IPS-18a (cell line): ENCODE measurements around the gene TEPSIN.

Experiments used
- H3K27ac ChIP-seq: one replicate; pipeline ENCODE4 v1.5.1; 2013; ENCODE audit warnings: low read length
- H3K27me3 ChIP-seq: one replicate; pipeline ENCODE4 v1.6.1; 2013; ENCODE audit warnings: mild to moderate bottlenecking, low read length; ENCODE audit not compliant: control insufficient read depth, insufficient read depth
- H3K36me3 ChIP-seq: one replicate; pipeline ENCODE4 v1.6.1; 2013; ENCODE audit warnings: low read depth, low read length; ENCODE audit not compliant: control insufficient read depth
- H3K4me1 ChIP-seq: one replicate; pipeline ENCODE4 v1.6.1; 2013; ENCODE audit warnings: low read depth, low read length; ENCODE audit not compliant: control insufficient read depth
- H3K4me3 ChIP-seq: one replicate; pipeline ENCODE4 v1.5.1; 2013; ENCODE audit warnings: low read length
- H3K9ac ChIP-seq: one replicate; pipeline ENCODE4 v1.6.1; 2013; ENCODE audit warnings: mild to moderate bottlenecking, low read length, moderate library complexity
- H3K9me3 ChIP-seq: one replicate; pipeline ENCODE4 v1.6.1; 2013; ENCODE audit warnings: low read depth, low read length; ENCODE audit not compliant: control insufficient read depth

TEPSIN gene

GRCh38 chr17:81278831-81279230, 40.0 kb upstream of the TEPSIN start:
- Histone ChIP-seq H3K27ac (no peak overlapping the region), H3K27me3 (no peaks in the 10 kb centered on the region), H3K9ac (no peak overlapping the region), H3K9me3 (no peaks in the 10 kb centered on the region), H3K36me3 (no peaks in the 10 kb centered on the region), H3K4me3 (no peak overlapping the region), H3K4me1 (no peaks in the 10 kb centered on the region)

- no peaks in the 10 kb centered on the region for H3K36me3 ChIP-seq
These were observed 39.3 kb upstream of the TEPSIN start for GRCh38 chr17:81277946-81278693.

GRCh38 chr17:81277421-81277820, 38.6 kb upstream of the TEPSIN start:
- H3K27me3 ChIP-seq: no peaks in the 10 kb centered on the region
- no peak overlapping the region for H3K9ac ChIP-seq
- H3K9me3 ChIP-seq: no peaks in the 10 kb centered on the region
- H3K36me3 ChIP-seq: no peaks in the 10 kb centered on the region
- no peak overlapping the region for H3K4me3 ChIP-seq
- no peaks in the 10 kb centered on the region for H3K4me1 ChIP-seq
- no peak overlapping the region for H3K27ac ChIP-seq

More at GRCh38 chr17:81277946-81278693, 39.3 kb upstream of the TEPSIN start:
- H3K4me1 ChIP-seq: no peaks in the 10 kb centered on the region
- no peak overlapping the region for H3K4me3 ChIP-seq
- no peaks in the 10 kb centered on the region for H3K9me3 ChIP-seq
- H3K27me3 ChIP-seq: no peaks in the 10 kb centered on the region
- no peak overlapping the region for H3K27ac ChIP-seq
- H3K9ac ChIP-seq: no peak overlapping the region

- H3K9me3 ChIP-seq: no peaks in the 10 kb centered on the region
- H3K36me3 ChIP-seq: no peaks in the 10 kb centered on the region
- H3K4me1 ChIP-seq: no peaks in the 10 kb centered on the region
- H3K27me3 ChIP-seq: no peaks in the 10 kb centered on the region
- H3K9ac ChIP-seq: no peak overlapping the region
- no peak overlapping the region for H3K27ac ChIP-seq
- H3K4me3 ChIP-seq: no peak overlapping the region
These were observed 37.9 kb upstream of the TEPSIN start for GRCh38 chr17:81276781-81277180.

GRCh38 chr17:81274471-81274855, 35.6 kb upstream of the TEPSIN start:
- H3K27ac ChIP-seq: no peak overlapping the region

GRCh38 chr17:81273698-81274470, 35.0 kb upstream of the TEPSIN start:
- Histone ChIP-seq H3K9me3 (no peaks in the 10 kb centered on the region), H3K9ac (no peak overlapping the region), H3K27me3 (no peaks in the 10 kb centered on the region), H3K4me3 (no peak overlapping the region), H3K4me1 (no peaks in the 10 kb centered on the region), H3K36me3 (peaks cover 3% of the 10 kb centered on the region), H3K27ac (no peak overlapping the region)

More at GRCh38 chr17:81274471-81274855, 35.6 kb upstream of the TEPSIN start:
- Histone ChIP-seq H3K4me1 (no peaks in the 10 kb centered on the region), H3K4me3 (no peak overlapping the region), H3K27me3 (no peaks in the 10 kb centered on the region), H3K9ac (no peak overlapping the region), H3K36me3 (peaks cover under 1% of the 10 kb centered on the region), H3K9me3 (no peaks in the 10 kb centered on the region)

- Histone ChIP-seq H3K9me3 (no peaks in the 10 kb centered on the region), H3K27ac (no peak overlapping the region), H3K9ac (no peak overlapping the region), H3K36me3 (peaks cover 3% of the 10 kb centered on the region), H3K4me3 (no peak overlapping the region), H3K4me1 (no peaks in the 10 kb centered on the region), H3K27me3 (no peaks in the 10 kb centered on the region)
These were observed 33.8 kb upstream of the TEPSIN start for GRCh38 chr17:81272616-81273015.

GRCh38 chr17:81271226-81271625, 32.4 kb upstream of the TEPSIN start:
- H3K4me1 ChIP-seq: no peaks in the 10 kb centered on the region
- H3K9ac ChIP-seq: no peak overlapping the region
- no peak overlapping the region for H3K4me3 ChIP-seq
- H3K27ac ChIP-seq: no peak overlapping the region
- no peaks in the 10 kb centered on the region for H3K27me3 ChIP-seq
- peaks cover 3% of the 10 kb centered on the region for H3K36me3 ChIP-seq
- H3K9me3 ChIP-seq: no peaks in the 10 kb centered on the region

- Histone ChIP-seq H3K4me3 (no peak overlapping the region), H3K9ac (no peak overlapping the region), H3K27me3 (no peaks in the 10 kb centered on the region), H3K36me3 (peaks cover 3% of the 10 kb centered on the region), H3K9me3 (no peaks in the 10 kb centered on the region), H3K27ac (no peak overlapping the region), H3K4me1 (no peaks in the 10 kb centered on the region)
These were observed 31.4 kb upstream of the TEPSIN start for GRCh38 chr17:81270279-81270678.

GRCh38 chr17:81267390-81268067, 28.7 kb upstream of the TEPSIN start:
- Histone ChIP-seq H3K9me3 (no peaks in the 10 kb centered on the region), H3K9ac (no peak overlapping the region), H3K27ac (no peak overlapping the region), H3K27me3 (no peaks in the 10 kb centered on the region), H3K4me3 (no peak overlapping the region), H3K36me3 (peaks cover 3% of the 10 kb centered on the region), H3K4me1 (no peaks in the 10 kb centered on the region)

- Histone ChIP-seq H3K27ac (no peak overlapping the region), H3K9me3 (no peaks in the 10 kb centered on the region), H3K4me3 (no peak overlapping the region), H3K36me3 (peaks cover 5% of the 10 kb centered on the region), H3K4me1 (no peaks in the 10 kb centered on the region), H3K9ac (no peak overlapping the region), H3K27me3 (no peaks in the 10 kb centered on the region)
These were observed 26.7 kb upstream of the TEPSIN start for GRCh38 chr17:81265576-81265975.
